H9 (cell line): ENCODE data around the gene CCNT2. TPM values are rescaled to one million over a fixed set of nuclear protein-coding genes. Genes with fewer than 3 reads are reported as not detected.

Experiments
- DNase-seq: peaks from one replicate; pipeline ENCODE4 v3.0.0-alpha.2; 2017
- H2AFZ ChIP-seq: one replicate; pipeline ENCODE4 v1.6.1; 2013; ENCODE audit warnings: mild to moderate bottlenecking, low read length, control low read depth, moderate library complexity
- H2AK5ac ChIP-seq: 2 replicates; pipeline ENCODE4 v1.6.1; 2013; ENCODE audit warnings: low read length, control low read depth, mixed read lengths; ENCODE audit not compliant: insufficient read length
- H2BK120ac ChIP-seq: one replicate; pipeline ENCODE4 v1.6.1; 2013; ENCODE audit warnings: low read depth, mild to moderate bottlenecking, low read length, control low read depth, inconsistent platforms; ENCODE audit not compliant: poor library complexity, severe bottlenecking
- H2BK12ac ChIP-seq: 2 replicates; pipeline ENCODE4 v1.6.1; 2013; ENCODE audit warnings: low read length, control low read depth, mixed read lengths, low read depth; ENCODE audit not compliant: insufficient read length
- H2BK15ac ChIP-seq: 2 replicates; pipeline ENCODE4 v1.6.1; 2013; ENCODE audit warnings: low read depth, low read length, control low read depth
- H2BK20ac ChIP-seq: one replicate; pipeline ENCODE4 v1.6.1; 2013; ENCODE audit warnings: low read depth, mild to moderate bottlenecking, low read length, control low read depth, inconsistent platforms; ENCODE audit not compliant: poor library complexity, severe bottlenecking
- H2BK5ac ChIP-seq: 2 replicates; pipeline ENCODE4 v1.6.1; 2013; ENCODE audit warnings: low read length, control low read depth, mixed read lengths; ENCODE audit not compliant: insufficient read length
- H3K14ac ChIP-seq: 2 replicates; pipeline ENCODE4 v1.6.1; 2013; ENCODE audit warnings: low read length, control low read depth; ENCODE audit not compliant: insufficient read depth
- H3K18ac ChIP-seq: 2 replicates; pipeline ENCODE4 v1.6.1; 2013; ENCODE audit warnings: low read depth, mild to moderate bottlenecking, mixed read lengths, low read length, control low read depth; ENCODE audit not compliant: insufficient read length
- H3K23ac ChIP-seq: 2 replicates; pipeline ENCODE4 v1.6.1; 2013; ENCODE audit warnings: low read length, control low read depth, mixed read lengths, low read depth; ENCODE audit not compliant: insufficient read length
- H3K23me2 ChIP-seq: 2 replicates; pipeline ENCODE4 v1.6.1; 2013; ENCODE audit warnings: low read depth, mild to moderate bottlenecking, mixed read lengths, low read length, control low read depth; ENCODE audit not compliant: insufficient read length, poor library complexity, severe bottlenecking
- H3K27ac ChIP-seq: 2 replicates; pipeline ENCODE4 v1.5.1; 2013; ENCODE audit warnings: low read length, control low read depth, mixed read lengths, low read depth; ENCODE audit not compliant: insufficient read length
- H3K27me3 ChIP-seq: 2 replicates; pipeline ENCODE4 v1.6.1; 2013; ENCODE audit warnings: low read length, control low read depth, inconsistent platforms; ENCODE audit not compliant: insufficient read depth
- H3K4ac ChIP-seq: 2 replicates; pipeline ENCODE4 v1.6.1; 2013; ENCODE audit warnings: low read depth, mild to moderate bottlenecking, control low read depth, inconsistent platforms, low read length, moderate library complexity
- H3K4me1 ChIP-seq: 2 replicates; pipeline ENCODE4 v1.6.1; 2013; ENCODE audit warnings: low read length, control low read depth, inconsistent platforms; ENCODE audit not compliant: insufficient read depth
- H3K4me2 ChIP-seq: 2 replicates; pipeline ENCODE4 v1.6.1; 2013; ENCODE audit warnings: low read length, control low read depth, mixed read lengths; ENCODE audit not compliant: insufficient read length, insufficient read depth
- H3K56ac ChIP-seq: 2 replicates; pipeline ENCODE4 v1.6.1; 2013; ENCODE audit warnings: low read depth, mild to moderate bottlenecking, mixed read lengths, low read length, control low read depth; ENCODE audit not compliant: insufficient read length
- H3K79me1 ChIP-seq: 2 replicates; pipeline ENCODE4 v1.6.1; 2013; ENCODE audit warnings: low read depth, mild to moderate bottlenecking, moderate library complexity, low read length, control low read depth, inconsistent platforms; ENCODE audit not compliant: insufficient read depth, poor library complexity, severe bottlenecking
- H3K79me2 ChIP-seq: 2 replicates; pipeline ENCODE4 v1.6.1; 2013; ENCODE audit warnings: low read length, control low read depth, inconsistent platforms; ENCODE audit not compliant: insufficient read depth
- H3K9ac ChIP-seq: 2 replicates; pipeline ENCODE4 v1.6.1; 2013; ENCODE audit warnings: low read length, control low read depth, mixed read lengths; ENCODE audit not compliant: insufficient read length; ENCODE audit errors: extremely low read depth
- H3K9me3 ChIP-seq: one replicate; pipeline ENCODE4 v1.6.1; 2013; ENCODE audit warnings: low read depth, low read length, inconsistent platforms; ENCODE audit not compliant: control insufficient read depth
- H3T11ph ChIP-seq: one replicate; pipeline ENCODE4 v1.6.1; 2013; ENCODE audit warnings: mild to moderate bottlenecking, low read length, control low read depth, inconsistent platforms
- H4K20me1 ChIP-seq: one replicate; pipeline ENCODE4 v1.6.1; 2013; ENCODE audit not compliant: control insufficient read depth, insufficient read length, insufficient read depth
- H4K5ac ChIP-seq: 2 replicates; pipeline ENCODE4 v1.6.1; 2013; ENCODE audit warnings: low read depth, mild to moderate bottlenecking, mixed read lengths, low read length, control low read depth; ENCODE audit not compliant: insufficient read length
- H4K8ac ChIP-seq: replicated peaks from 2 replicates; pipeline ENCODE4 v1.6.1; 2013; ENCODE audit warnings: low read length, control low read depth, mixed read lengths, low read depth; ENCODE audit not compliant: insufficient read length
- H4K91ac ChIP-seq: 2 replicates; pipeline ENCODE4 v1.6.1; 2013; ENCODE audit warnings: low read depth, mild to moderate bottlenecking, moderate library complexity, mixed read lengths, low read length, control low read depth; ENCODE audit not compliant: insufficient read length
- H3K27ac Mint-ChIP-seq, 3 experiments: 2 replicates in 2 of 3; 3 replicates in 1 of 3; pipeline ENCODE4 v1.8.0; 2020 to 2021; ENCODE audit warnings: mixed read lengths in 3 of 3, mild to moderate bottlenecking in 1 of 3, moderate library complexity in 1 of 3
- H3K27me3 Mint-ChIP-seq: 2 replicates; pipeline ENCODE4 v1.8.0; 2021; ENCODE audit warnings: low read depth, mild to moderate bottlenecking, moderate library complexity, mixed read lengths
- H3K36me3 Mint-ChIP-seq, 3 experiments: 2 replicates in 2 of 3; 3 replicates in 1 of 3; pipeline ENCODE4 v1.8.0; 2020 to 2021; ENCODE audit warnings: low read depth in 3 of 3, mixed read lengths in 3 of 3; ENCODE audit not compliant: insufficient read depth in 1 of 3
- H3K4me1 Mint-ChIP-seq, 2 experiments: 2 replicates each; pipeline ENCODE4 v1.8.0; 2020; ENCODE audit warnings: mixed read lengths in 2 of 2
- H3K4me3 Mint-ChIP-seq, 2 experiments: 2 replicates in 1 of 2; 3 replicates in 1 of 2; pipeline ENCODE4 v1.8.0; 2020 to 2021; ENCODE audit warnings: mild to moderate bottlenecking in 2 of 2, mixed read lengths in 2 of 2, moderate library complexity in 1 of 2
- H3K9me3 Mint-ChIP-seq, 2 experiments: 2 replicates in 1 of 2; 3 replicates in 1 of 2; pipeline ENCODE4 v1.8.0; 2020; ENCODE audit warnings: mild to moderate bottlenecking in 2 of 2, mixed read lengths in 2 of 2, moderate library complexity in 1 of 2
- CTCF ChIP-seq: fragments of 200-600 bp; sonication (generic); conservative IDR thresholded peaks from 3 replicates; pipeline ENCODE4 v1.8.0; 2021; ENCODE audit warnings: antibody characterized with exemption, mild to moderate bottlenecking
- WGBS: extraction: QIAGEN DNeasy Blood & Tissue Kit; methylation state at CpG from one replicate; pipeline ENCODE4 v1.1.7; 2013; ENCODE audit warnings: missing lambda C conversion rate, low lambda C conversion rate, mixed read lengths; ENCODE audit not compliant: insufficient read length; ENCODE audit errors: extremely low coverage; 5-methylcytosine and 5-hydroxymethylcytosine counted together
- total RNA-seq: library from RNA; stranded (reverse); gene quantifications from 2 replicates; pipeline ENCODE4 v1.2.1, GENCODE V29; 2021

The CCNT2 gene
- total RNA-seq, 1 experiment from 2014 or later: 42.0 TPM

GRCh38 chr2:134950886-134951285 is 32.3 kb downstream of the CCNT2 start:
- Histone ChIP-seq H4K91ac (no peak overlapping the region), H3K56ac (no peak overlapping the region), H3K14ac (no peak overlapping the region), H2BK20ac (no peak overlapping the region), H3K79me2 (no peaks in the 10 kb centered on the region), H3K4me1 (no peaks in the 10 kb centered on the region), H2BK12ac (no peak overlapping the region), H3K79me1 (peaks cover 3% of the 10 kb centered on the region), H3K27me3 (no peaks in the 10 kb centered on the region), H3K23me2 (no peaks in the 10 kb centered on the region), H2BK5ac (no peak overlapping the region), H4K5ac (no peak overlapping the region), H3K23ac (no peak overlapping the region), H3K9ac (no peak overlapping the region), H4K20me1 (no peaks in the 10 kb centered on the region), H2BK120ac (no peak overlapping the region), H3K18ac (no peak overlapping the region), H2AK5ac (no peak overlapping the region), H3K4ac (no peak overlapping the region), H2BK15ac (no peak overlapping the region), H2AFZ (no peak overlapping the region), H3K9me3 (no peaks in the 10 kb centered on the region), H3T11ph (no peak overlapping the region), H4K8ac (no peak overlapping the region), H3K4me2 (no peak overlapping the region), H3K27ac (no peak overlapping the region)
- peaks cover 0 to 3% of the 10 kb centered on the region in 2 experiments; a peak in 2 of 4 replicates for H3K4me1 Mint-ChIP-seq
- no peak overlapping the region for H3K4me3 Mint-ChIP-seq
- peaks cover 35 to 81% (median 72%) of the 10 kb centered on the region in 3 experiments; a peak in 6 of 7 replicates for H3K36me3 Mint-ChIP-seq
- TF ChIP-seq CTCF: no peak
- H3K27ac Mint-ChIP-seq: no peak overlapping the region
- DNase-seq: no peak
- no peaks in the 10 kb centered on the region for H3K27me3 Mint-ChIP-seq
- no CpG with 5 or more reads among the region's 2 CpGs for WGBS
- H3K9me3 Mint-ChIP-seq: no peaks in the 10 kb centered on the region
